Stimulated activated CD4-positive, alpha-beta T cell treated with anti-CD3 and anti-CD28 coated beads, Interleukin-2, amount 100 ng/mL, for 4 hours (primary cell): Measurements from ENCODE around the gene CGRRF1.

Experiments used
- DNase-seq: peaks from one replicate; pipeline ENCODE4 v3.0.0-alpha.2; 2020; ENCODE audit warnings: low read depth

The CGRRF1 gene

GRCh38 chr14:54577977-54578376 lies 68.3 kb downstream of the CGRRF1 start:
- DNase-seq = no peak

- DNase-seq = no peak
These were observed 69.9 kb downstream of the CGRRF1 start for GRCh38 chr14:54579621-54580020.

GRCh38 chr14:54580933-54581332 lies 71.2 kb downstream of the CGRRF1 start:
- DNase-seq = no peak

GRCh38 chr14:54582334-54582733 lies 72.6 kb downstream of the CGRRF1 start:
- no peak for DNase-seq

GRCh38 chr14:54584097-54584496 lies 74.4 kb downstream of the CGRRF1 start:
- no peak for DNase-seq

GRCh38 chr14:54585214-54585613 lies 75.5 kb downstream of the CGRRF1 start:
- no peak for DNase-seq
